Panc1 (cell line): ENCODE results near the gene FAM83G. TPM values are rescaled to one million over a fixed set of nuclear protein-coding genes. Genes with fewer than 3 reads are reported as not detected.
"Not testable (repeated sequence)": the region's sequence is repeated elsewhere in the genome, so short reads cannot be mapped to it uniquely, and the experiment has no call there.

Experiments
- ATAC-seq: fragments of 200-7000 bp; cut with Tn5 transposase; 2 replicates; pipeline ENCODE4 v1.9.1; 2020; ENCODE audit warnings: mild to moderate bottlenecking, moderate library complexity
- BruUV-seq: library from RNA; stranded (reverse); fragments of 400-500 nt; replicated peaks from 2 replicates; lab custom pipeline; 2021; lab: Mats Ljungman, UMichigan
- CTCF ChIA-PET: fragments of 300-600 bp; sonication (Branson Sonifier 250); formaldehyde crosslinking; loops from one replicate; lab custom pipeline; 2022; ENCODE audit warnings: antibody characterized with exemption; lab: Charles Lee
- POLR2A ChIA-PET: fragments of 300-600 bp; sonication (Branson Sonifier 250); formaldehyde crosslinking; loops from one replicate; lab custom pipeline; 2022; ENCODE audit warnings: antibody characterized with exemption; lab: Charles Lee
- DNase-seq: peaks from one replicate; pipeline ENCODE4 v3.0.0-alpha.2; 2010; ENCODE audit warnings: low read depth, low spot score
- H3K27ac ChIP-seq: 2 replicates; pipeline ENCODE4 v1.5.1; 2011; ENCODE audit warnings: mild to moderate bottlenecking, low read length, inconsistent platforms
- H3K27me3 ChIP-seq: fragments of 200-500 bp; sonication (Bioruptor generic); 2 replicates; pipeline ENCODE4 v1.6.0; 2014; ENCODE audit warnings: low read length, inconsistent platforms; ENCODE audit not compliant: control insufficient read depth, insufficient read depth
- H3K36me3 ChIP-seq: fragments of 200-500 bp; sonication (Bioruptor generic); 2 replicates; pipeline ENCODE4 v1.5.1; 2014; ENCODE audit warnings: inconsistent platforms, mild to moderate bottlenecking, low read length, moderate library complexity; ENCODE audit not compliant: control insufficient read depth, insufficient read depth
- H3K4me1 ChIP-seq: 2 replicates; pipeline ENCODE4 v1.5.1; 2011; ENCODE audit warnings: inconsistent platforms, mild to moderate bottlenecking, low read length, moderate library complexity; ENCODE audit not compliant: control insufficient read depth, insufficient read depth
- H3K4me3 ChIP-seq, 2 experiments: 2 replicates each; pipeline ENCODE4 v1.5.1; 2011 to 2012; ENCODE audit warnings: low read depth in 2 of 2, low read length in 2 of 2, mild to moderate bottlenecking in 2 of 2, inconsistent platforms in 1 of 2, moderate library complexity in 1 of 2
- H3K9me3 ChIP-seq: fragments of 200-500 bp; sonication (Bioruptor generic); 2 replicates; pipeline ENCODE4 v1.5.1; 2014; ENCODE audit warnings: low read depth, mild to moderate bottlenecking, inconsistent platforms, low read length, moderate library complexity; ENCODE audit not compliant: control insufficient read depth, insufficient read depth
- CTCF ChIP-seq: fragments of 450-650 bp; IDR thresholded peaks from 2 replicates; pipeline ENCODE4 v1.5.1; 2017; ENCODE audit warnings: mild to moderate bottlenecking
- POLR2AphosphoS5 ChIP-seq: IDR thresholded peaks from 2 replicates; pipeline ENCODE4 v1.6.1; 2012; ENCODE audit warnings: mild to moderate bottlenecking, low read depth, low read length, moderate library complexity
- SIN3A ChIP-seq: IDR thresholded peaks from 2 replicates; pipeline ENCODE4 v1.6.1; 2012; ENCODE audit warnings: low read depth, mild to moderate bottlenecking, low read length, moderate library complexity, borderline replicate concordance; ENCODE audit not compliant: insufficient read depth
- TCF7L2 ChIP-seq: IDR thresholded peaks from 2 replicates; pipeline ENCODE4 v1.6.1; 2011; ENCODE audit warnings: mild to moderate bottlenecking, low read depth, low read length, inconsistent platforms
- in situ Hi-C: cut with HindIII; loops from 2 replicates; pipeline ENCODE4 v1.10.0; 2016; ENCODE audit warnings: low sequenced_read_pairs, low pct_unique_long_range_greater_than_20kb
- intact Hi-C: fragments of 100-400 bp; cut with micrococcal nuclease; formaldehyde crosslinking; loops from one replicate; pipeline ENCODE4 v1.10.0; 2022; ENCODE audit not compliant: unreplicated experiment
- total RNA-seq: library from RNA; stranded (reverse); gene quantifications from one replicate; pipeline ENCODE4 v1.2.1, GENCODE V29; 2021; ENCODE audit not compliant: unreplicated experiment
- TF ChIP-seq, protein P1 (sequence below), 2 experiments: IDR thresholded peaks; 2 replicates each; pipeline ENCODE4 v1.6.1; 2011 to 2012; ENCODE audit warnings: low read depth in 2 of 2, control low read depth in 1 of 2, low read length in 1 of 2, mild to moderate bottlenecking in 1 of 2, moderate library complexity in 1 of 2; ENCODE audit not compliant: insufficient read depth in 1 of 2

The FAM83G gene
- total RNA-seq, 1 experiment from 2014 or later, result 17.3 TPM

- ATAC-seq (no peak), DNase-seq (no peak)
- intact Hi-C loops, result no loop called here
- Histone ChIP-seq H3K27me3 (no peaks in the 10 kb centered on the region), H3K36me3 (no peaks in the 10 kb centered on the region), H3K4me3 (no peak overlapping the region), H3K27ac (no peak overlapping the region), H3K4me1 (peaks cover 4% of the 10 kb centered on the region; the same call in 1 of the 2 replicates), H3K9me3 (no peaks in the 10 kb centered on the region)
- in situ Hi-C loops, result no loop called here
- ChIA-PET POLR2A (no interaction called here), CTCF (no interaction called here)
- TF ChIP-seq POLR2AphosphoS5, result no peak
- TF ChIP-seq TCF7L2, result no peak
- TF ChIP-seq, protein P1, sequence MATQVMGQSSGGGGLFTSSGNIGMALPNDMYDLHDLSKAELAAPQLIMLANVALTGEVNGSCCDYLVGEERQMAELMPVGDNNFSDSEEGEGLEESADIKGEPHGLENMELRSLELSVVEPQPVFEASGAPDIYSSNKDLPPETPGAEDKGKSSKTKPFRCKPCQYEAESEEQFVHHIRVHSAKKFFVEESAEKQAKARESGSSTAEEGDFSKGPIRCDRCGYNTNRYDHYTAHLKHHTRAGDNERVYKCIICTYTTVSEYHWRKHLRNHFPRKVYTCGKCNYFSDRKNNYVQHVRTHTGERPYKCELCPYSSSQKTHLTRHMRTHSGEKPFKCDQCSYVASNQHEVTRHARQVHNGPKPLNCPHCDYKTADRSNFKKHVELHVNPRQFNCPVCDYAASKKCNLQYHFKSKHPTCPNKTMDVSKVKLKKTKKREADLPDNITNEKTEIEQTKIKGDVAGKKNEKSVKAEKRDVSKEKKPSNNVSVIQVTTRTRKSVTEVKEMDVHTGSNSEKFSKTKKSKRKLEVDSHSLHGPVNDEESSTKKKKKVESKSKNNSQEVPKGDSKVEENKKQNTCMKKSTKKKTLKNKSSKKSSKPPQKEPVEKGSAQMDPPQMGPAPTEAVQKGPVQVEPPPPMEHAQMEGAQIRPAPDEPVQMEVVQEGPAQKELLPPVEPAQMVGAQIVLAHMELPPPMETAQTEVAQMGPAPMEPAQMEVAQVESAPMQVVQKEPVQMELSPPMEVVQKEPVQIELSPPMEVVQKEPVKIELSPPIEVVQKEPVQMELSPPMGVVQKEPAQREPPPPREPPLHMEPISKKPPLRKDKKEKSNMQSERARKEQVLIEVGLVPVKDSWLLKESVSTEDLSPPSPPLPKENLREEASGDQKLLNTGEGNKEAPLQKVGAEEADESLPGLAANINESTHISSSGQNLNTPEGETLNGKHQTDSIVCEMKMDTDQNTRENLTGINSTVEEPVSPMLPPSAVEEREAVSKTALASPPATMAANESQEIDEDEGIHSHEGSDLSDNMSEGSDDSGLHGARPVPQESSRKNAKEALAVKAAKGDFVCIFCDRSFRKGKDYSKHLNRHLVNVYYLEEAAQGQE (IDR thresholded peaks at IDR 0.05; ENCODE audit: insufficient read depth in 1 of 2, low read depth in 2 of 2, low read length in 1 of 2), result no peak
- no peak for TF ChIP-seq CTCF
- no peak for TF ChIP-seq SIN3A
- no TSS peak for BruUV-seq
Measured at GRCh38 chr17:18956581-18956980, 48.0 kb downstream of the FAM83G start.

GRCh38 chr17:18956021-18956420 is 48.5 kb downstream of the FAM83G start:
- BruUV-seq, CTCF ChIA-PET, ATAC-seq, H3K36me3 ChIP-seq, H3K4me3 ChIP-seq, H3K27ac ChIP-seq, intact Hi-C loops, DNase-seq, H3K27me3 ChIP-seq, H3K4me1 ChIP-seq, in situ Hi-C loops, H3K9me3 ChIP-seq, POLR2A ChIA-PET: not testable (repeated sequence)

- ChIA-PET CTCF (no interaction called here), POLR2A (interaction anchor here (0.6 to 0.7 kb wide), 2 partner anchors 8 to 13 kb away, joined by 6 to 8 read pairs; no protein-coding TSS in a partner anchor)
- Histone ChIP-seq H3K4me3 (no peak overlapping the region), H3K27me3 (no peaks in the 10 kb centered on the region), H3K4me1 (no peaks in the 10 kb centered on the region), H3K9me3 (no peaks in the 10 kb centered on the region), H3K27ac (no peak overlapping the region), H3K36me3 (no peaks in the 10 kb centered on the region)
- in situ Hi-C loops (no loop called here), intact Hi-C loops (no loop called here)
- ATAC-seq (no peak), DNase-seq (no peak)
- no TSS peak for BruUV-seq
- TF ChIP-seq CTCF, result no peak
- TF ChIP-seq SIN3A, result no peak
- TF ChIP-seq, protein P1 (IDR thresholded peaks at IDR 0.05; ENCODE audit: insufficient read depth in 1 of 2, low read depth in 2 of 2, low read length in 1 of 2), result no peak
- no peak for TF ChIP-seq TCF7L2
- TF ChIP-seq POLR2AphosphoS5, result no peak
Measured at GRCh38 chr17:18955009-18955408, 49.6 kb downstream of the FAM83G start.
